Activated naive CD8-positive, alpha-beta T cell (primary cell): Measurements from ENCODE around the gene RASD2.

Experiments
- H3K27ac Mint-ChIP-seq: one replicate; pipeline ENCODE4 v1.8.0; 2021; ENCODE audit warnings: mixed read lengths
- H3K27me3 Mint-ChIP-seq: one replicate; pipeline ENCODE4 v1.8.0; 2021; ENCODE audit warnings: mixed read lengths
- H3K36me3 Mint-ChIP-seq: one replicate; pipeline ENCODE4 v1.8.0; 2021; ENCODE audit warnings: mixed read lengths
- H3K4me1 Mint-ChIP-seq: one replicate; pipeline ENCODE4 v1.8.0; 2021; ENCODE audit warnings: low read depth, mixed read lengths
- H3K4me3 Mint-ChIP-seq: one replicate; pipeline ENCODE4 v1.8.0; 2021; ENCODE audit warnings: mild to moderate bottlenecking, mixed read lengths
- H3K9me3 Mint-ChIP-seq: one replicate; pipeline ENCODE4 v1.8.0; 2021; ENCODE audit warnings: low read depth, mixed read lengths

The RASD2 gene

DNA sequence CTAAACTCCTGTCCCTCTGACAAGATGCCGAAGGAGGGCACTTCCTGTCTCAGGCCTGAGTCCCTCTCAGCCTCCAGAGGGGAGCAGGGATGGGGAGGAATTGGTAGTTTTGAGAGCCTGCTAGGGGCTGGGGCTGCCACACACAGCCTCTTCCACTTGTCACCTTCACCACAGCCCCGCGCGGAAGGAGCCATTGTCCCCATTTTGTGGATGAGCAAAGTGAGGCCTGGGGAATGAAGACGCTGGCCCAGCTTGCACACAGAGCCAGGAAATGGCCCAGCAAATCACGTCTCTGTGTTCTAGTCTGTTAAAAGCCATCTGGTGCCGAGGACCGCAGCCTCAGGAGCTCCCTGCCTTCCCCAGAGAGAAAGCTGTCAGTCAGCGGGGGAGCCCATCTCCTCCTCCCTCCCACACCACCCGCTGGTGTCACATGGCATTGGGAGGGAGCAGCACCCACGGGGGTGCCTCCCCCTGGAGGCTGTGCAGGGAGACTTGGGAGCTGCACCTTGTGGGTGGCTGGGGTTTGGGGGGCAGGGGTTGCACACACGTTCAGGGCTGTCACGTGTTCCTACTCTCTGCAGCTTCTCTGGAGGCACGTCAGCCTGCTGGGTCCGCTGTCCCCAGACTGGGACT, 34.6 kb downstream of the RASD2 start:
- no peaks in the 10 kb centered on the region for H3K9me3 Mint-ChIP-seq
- no peaks in the 10 kb centered on the region for H3K4me1 Mint-ChIP-seq
- no peak overlapping the region for H3K27ac Mint-ChIP-seq
- H3K36me3 Mint-ChIP-seq: no peaks in the 10 kb centered on the region
- no peaks in the 10 kb centered on the region for H3K27me3 Mint-ChIP-seq
- no peak overlapping the region for H3K4me3 Mint-ChIP-seq

- H3K27me3 Mint-ChIP-seq: no peaks in the 10 kb centered on the region
- no peaks in the 10 kb centered on the region for H3K4me1 Mint-ChIP-seq
- H3K36me3 Mint-ChIP-seq: no peaks in the 10 kb centered on the region
- H3K27ac Mint-ChIP-seq: no peak overlapping the region
- H3K9me3 Mint-ChIP-seq: no peaks in the 10 kb centered on the region
- H3K4me3 Mint-ChIP-seq: no peak overlapping the region
Observed at GRCh38 chr22:35576671-35577070, 36.0 kb downstream of the RASD2 start.

GRCh38 chr22:35577799-35578659, 37.4 kb downstream of the RASD2 start:
- Mint-ChIP-seq H3K27me3 (no peaks in the 10 kb centered on the region), H3K27ac (no peak overlapping the region), H3K4me1 (no peaks in the 10 kb centered on the region), H3K9me3 (no peaks in the 10 kb centered on the region), H3K36me3 (no peaks in the 10 kb centered on the region), H3K4me3 (no peak overlapping the region)

DNA sequence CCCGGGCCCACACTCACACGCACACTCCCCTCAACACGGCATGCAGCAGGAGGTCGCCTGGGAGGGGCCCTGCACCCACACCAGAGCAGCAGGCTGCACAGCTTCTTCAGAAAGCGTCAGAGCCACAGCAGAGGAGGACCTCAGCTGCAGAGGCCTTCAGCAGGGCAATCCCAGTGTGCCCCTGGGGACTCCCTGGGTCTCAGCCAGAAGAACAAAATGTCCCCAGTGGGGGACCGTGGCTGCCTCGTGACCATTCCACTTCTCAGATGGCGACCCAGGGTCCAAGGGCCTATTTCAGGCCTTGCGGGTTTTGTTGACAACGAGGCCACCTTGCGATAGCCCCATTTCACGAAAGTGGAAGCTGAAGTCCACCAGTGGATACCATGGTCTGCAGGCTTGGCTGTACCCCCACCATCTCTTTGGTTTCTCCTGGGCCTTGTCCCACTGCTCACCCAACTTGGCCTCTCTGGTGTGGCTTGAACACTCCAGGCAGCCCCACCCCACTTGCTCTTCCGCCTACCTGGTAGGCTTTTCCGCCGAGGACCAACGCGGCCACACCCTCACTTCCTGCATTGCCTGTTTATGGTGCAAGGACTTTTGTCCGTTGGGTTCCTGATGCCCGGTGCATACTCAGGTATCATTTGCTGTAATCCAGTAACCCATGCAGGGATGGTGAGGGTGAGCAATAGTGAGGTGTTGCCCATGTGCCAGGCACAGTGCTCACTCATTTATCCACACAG, 38.4 kb downstream of the RASD2 start:
- Mint-ChIP-seq H3K27me3 (peaks cover 1% of the 10 kb centered on the region), H3K36me3 (no peaks in the 10 kb centered on the region), H3K9me3 (no peaks in the 10 kb centered on the region), H3K4me3 (no peak overlapping the region), H3K4me1 (no peaks in the 10 kb centered on the region), H3K27ac (no peak overlapping the region)

- Mint-ChIP-seq H3K27ac (no peak overlapping the region), H3K4me1 (no peaks in the 10 kb centered on the region), H3K27me3 (peaks cover 1% of the 10 kb centered on the region), H3K36me3 (no peaks in the 10 kb centered on the region), H3K4me3 (no peak overlapping the region), H3K9me3 (no peaks in the 10 kb centered on the region)
Observed at GRCh38 chr22:35580351-35581022, 39.9 kb downstream of the RASD2 start.

DNA sequence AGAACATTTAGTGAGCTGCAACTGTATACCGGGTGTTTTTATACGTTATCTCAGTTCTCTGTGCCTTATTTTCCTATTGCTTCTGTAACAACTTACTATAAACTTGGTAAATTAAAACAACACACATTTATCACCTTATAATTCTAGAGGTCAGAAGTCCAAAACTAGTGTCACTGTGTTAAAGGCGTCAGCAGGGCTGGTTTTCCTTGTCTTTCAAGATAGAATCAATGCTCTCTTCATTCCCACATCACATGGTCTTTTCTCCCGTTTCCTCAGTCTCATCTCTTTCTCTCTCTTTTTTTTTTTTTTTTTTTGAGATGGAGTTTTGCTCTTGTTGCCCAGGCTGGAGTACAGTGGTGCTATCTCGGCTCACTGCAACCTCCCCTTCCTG, 40.4 kb downstream of the RASD2 start:
- H3K27ac Mint-ChIP-seq: no peak overlapping the region
- peaks cover 1% of the 10 kb centered on the region for H3K27me3 Mint-ChIP-seq
- no peaks in the 10 kb centered on the region for H3K9me3 Mint-ChIP-seq

GRCh38 chr22:35582218-35582860, 41.7 kb downstream of the RASD2 start:
- Mint-ChIP-seq H3K36me3 (no peaks in the 10 kb centered on the region), H3K27me3 (peaks cover 1% of the 10 kb centered on the region), H3K9me3 (no peaks in the 10 kb centered on the region), H3K4me1 (no peaks in the 10 kb centered on the region), H3K27ac (no peak overlapping the region), H3K4me3 (no peak overlapping the region)

More for the DNA sequence above, 40.4 kb downstream of the RASD2 start:
- H3K4me3 Mint-ChIP-seq: no peak overlapping the region
- H3K36me3 Mint-ChIP-seq: no peaks in the 10 kb centered on the region
- H3K4me1 Mint-ChIP-seq: no peaks in the 10 kb centered on the region

DNA sequence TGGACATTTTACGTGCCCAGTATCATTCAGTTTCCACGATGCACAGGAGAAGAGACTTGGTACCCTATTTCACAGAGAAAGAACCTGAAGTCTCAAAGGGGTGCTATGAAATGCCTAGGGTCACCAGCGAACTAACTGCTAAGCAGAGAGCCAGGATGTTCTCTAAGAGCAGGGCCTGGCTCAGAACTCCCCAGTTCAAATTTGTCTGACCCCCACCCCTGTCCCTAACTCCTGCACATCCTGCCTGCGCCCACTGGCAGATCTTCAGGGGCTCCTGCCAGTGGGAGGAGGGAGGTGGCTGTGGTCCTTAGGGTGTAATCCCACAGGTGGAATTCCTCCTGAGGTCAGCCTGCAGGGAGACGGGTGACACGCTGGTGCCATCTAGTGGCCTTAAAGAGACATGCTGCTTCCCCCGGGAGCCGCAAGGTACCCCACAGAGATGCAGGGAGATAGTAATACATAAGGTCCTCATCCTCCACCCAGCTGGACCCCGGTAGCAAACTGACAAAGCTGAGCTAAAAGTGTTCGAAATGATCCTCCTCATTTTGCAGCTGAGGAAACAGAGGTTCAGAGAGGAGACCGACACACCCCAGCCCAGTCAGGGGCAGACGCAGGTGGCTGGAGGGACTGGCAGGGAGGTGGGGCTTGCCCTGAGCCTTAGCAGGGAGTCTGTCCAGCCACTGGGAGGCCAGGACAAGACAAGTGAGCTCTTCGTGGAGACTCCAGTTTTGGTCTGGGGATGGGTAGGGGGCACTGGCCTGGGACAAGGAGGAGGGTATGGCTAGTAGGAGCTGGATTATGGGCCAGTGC, 42.4 kb downstream of the RASD2 start:
- H3K27me3 Mint-ChIP-seq: peaks cover 1% of the 10 kb centered on the region
- H3K9me3 Mint-ChIP-seq: no peaks in the 10 kb centered on the region
- H3K27ac Mint-ChIP-seq: no peak overlapping the region
- no peaks in the 10 kb centered on the region for H3K4me1 Mint-ChIP-seq
- no peaks in the 10 kb centered on the region for H3K36me3 Mint-ChIP-seq
- H3K4me3 Mint-ChIP-seq: no peak overlapping the region

DNA sequence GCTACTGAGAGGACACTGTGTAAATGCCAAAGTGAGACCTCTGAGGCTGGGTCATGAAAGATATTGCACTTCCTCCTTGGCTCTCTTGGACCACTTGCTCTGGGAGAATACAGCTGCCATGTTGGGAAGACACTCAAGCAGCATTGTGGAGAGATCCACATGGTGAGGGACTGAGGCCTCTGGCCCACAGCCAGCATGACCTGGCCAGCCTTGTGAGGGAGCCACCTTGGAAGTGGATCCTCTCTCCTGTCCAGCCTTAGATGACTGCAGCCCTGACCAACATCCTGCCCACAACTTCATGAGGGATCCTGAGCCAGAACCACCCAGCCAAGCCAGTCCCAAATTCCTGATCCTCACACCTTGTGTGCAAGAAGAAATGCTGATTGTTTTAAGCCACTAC, 46.1 kb downstream of the RASD2 start:
- no peak overlapping the region for H3K4me3 Mint-ChIP-seq
- no peaks in the 10 kb centered on the region for H3K4me1 Mint-ChIP-seq
- H3K36me3 Mint-ChIP-seq: no peaks in the 10 kb centered on the region
- H3K9me3 Mint-ChIP-seq: no peaks in the 10 kb centered on the region
- peaks cover 1% of the 10 kb centered on the region for H3K27me3 Mint-ChIP-seq
- H3K27ac Mint-ChIP-seq: no peak overlapping the region

- Mint-ChIP-seq H3K9me3 (no peaks in the 10 kb centered on the region), H3K27ac (no peak overlapping the region), H3K27me3 (peaks cover 1% of the 10 kb centered on the region), H3K36me3 (no peaks in the 10 kb centered on the region), H3K4me3 (no peak overlapping the region), H3K4me1 (no peaks in the 10 kb centered on the region)
Observed at GRCh38 chr22:35587447-35587870, 46.8 kb downstream of the RASD2 start.

GRCh38 chr22:35587896-35588295, 47.3 kb downstream of the RASD2 start:
- Mint-ChIP-seq H3K9me3 (no peaks in the 10 kb centered on the region), H3K27me3 (peaks cover 1% of the 10 kb centered on the region), H3K4me1 (no peaks in the 10 kb centered on the region), H3K36me3 (no peaks in the 10 kb centered on the region), H3K27ac (no peak overlapping the region), H3K4me3 (no peak overlapping the region)

- Mint-ChIP-seq H3K9me3 (no peaks in the 10 kb centered on the region), H3K27ac (no peak overlapping the region), H3K4me1 (no peaks in the 10 kb centered on the region), H3K36me3 (no peaks in the 10 kb centered on the region), H3K4me3 (no peak overlapping the region), H3K27me3 (no peaks in the 10 kb centered on the region)
Observed at GRCh38 chr22:35589071-35589755, 48.6 kb downstream of the RASD2 start.

- H3K27me3 Mint-ChIP-seq: no peaks in the 10 kb centered on the region
- no peaks in the 10 kb centered on the region for H3K4me1 Mint-ChIP-seq
- no peak overlapping the region for H3K27ac Mint-ChIP-seq
- H3K9me3 Mint-ChIP-seq: no peaks in the 10 kb centered on the region
- no peaks in the 10 kb centered on the region for H3K36me3 Mint-ChIP-seq
- H3K4me3 Mint-ChIP-seq: no peak overlapping the region
Observed at GRCh38 chr22:35589756-35590093, 49.1 kb downstream of the RASD2 start.
